ENCODE results near the gene UBE2V1.
"Not testable (repeated sequence)": the region's sequence is repeated elsewhere in the genome, so short reads cannot be mapped to it uniquely, and the experiment has no call there.

Gene UBE2V1

DNA sequence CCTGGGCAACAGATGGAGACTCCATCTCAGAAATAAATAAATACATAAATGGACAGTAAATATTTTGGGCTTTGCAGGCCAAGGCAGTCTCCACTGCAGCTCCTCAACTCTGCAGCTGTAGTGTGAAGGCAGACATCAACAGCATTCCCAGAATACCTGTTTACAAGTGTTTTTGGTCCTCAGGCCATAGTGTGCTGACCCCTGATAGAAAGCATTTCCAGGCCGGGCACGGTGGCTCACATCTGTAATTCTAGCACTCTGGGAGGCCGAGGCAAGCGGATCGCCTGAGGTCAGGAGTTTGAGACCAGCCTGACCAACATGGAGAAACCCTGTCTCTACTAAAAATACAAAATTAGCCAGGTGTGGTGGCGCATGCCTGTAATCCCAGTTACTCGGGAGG, 22.2 kb upstream of the UBE2V1 start:
- no CpG with 5 or more reads among the region's 7 CpGs for WGBS (ENCODE audit: extremely low coverage, insufficient coverage, insufficient read length)
- not testable (repeated sequence) for H2AK5ac ChIP-seq (ENCODE audit: low read length); H3K27me3 ChIP-seq (ENCODE audit: insufficient read depth, low read length); H3K9me3 ChIP-seq (ENCODE audit: insufficient read depth, low read depth, low read length); H3K4me2 ChIP-seq (ENCODE audit: low read length); H4K12ac ChIP-seq (ENCODE audit: low read depth, low read length); H3K9ac ChIP-seq (ENCODE audit: low read length); H3K4me3 ChIP-seq (ENCODE audit: low read depth, low read length); H3K4ac ChIP-seq (ENCODE audit: low read depth, low read length); H3K79me1 ChIP-seq (ENCODE audit: low read length); H2BK12ac ChIP-seq (ENCODE audit: low read length); H4K91ac ChIP-seq (ENCODE audit: low read depth, low read length); H3K14ac ChIP-seq (ENCODE audit: low read length); H3K18ac ChIP-seq (ENCODE audit: low read length); H3K79me2 ChIP-seq (ENCODE audit: control insufficient read depth, insufficient read depth, low read length, poor library complexity); H2BK5ac ChIP-seq (ENCODE audit: low read depth, low read length, poor library complexity); H2BK120ac ChIP-seq (ENCODE audit: insufficient read depth, low read length, poor library complexity); H3K23ac ChIP-seq (ENCODE audit: low read length); H2AFZ ChIP-seq (ENCODE audit: insufficient read depth, low read length, poor library complexity); H3K27ac ChIP-seq (ENCODE audit: low read depth, low read length); H4K8ac ChIP-seq (ENCODE audit: low read depth, low read length)
- peaks cover 70 to 76% of the 10 kb centered on the region in 2 experiments for H3K36me3 ChIP-seq (ENCODE audit: control insufficient read depth in 1 of 2, insufficient read depth in 2 of 2, low read length in 2 of 2)
- DNase-seq: peak; percentile 79 to 83
- H3K4me1 ChIP-seq (ENCODE audit: control insufficient read depth in 1 of 2, insufficient read depth in 2 of 2, low read length in 2 of 2): peaks cover 21 to 28% of the 10 kb centered on the region in 2 experiments

- H2BK12ac ChIP-seq (ENCODE audit: low read length): no peak overlapping the region
- no peaks in the 10 kb centered on the region for H3K9me3 ChIP-seq (ENCODE audit: insufficient read depth, low read depth, low read length)
- no peaks in the 10 kb centered on the region for H3K79me1 ChIP-seq (ENCODE audit: low read length)
- no peak overlapping the region for H4K91ac ChIP-seq (ENCODE audit: low read depth, low read length)
- peaks cover 3% of the 10 kb centered on the region for H3K79me2 ChIP-seq (ENCODE audit: control insufficient read depth, insufficient read depth, low read length, poor library complexity)
- H3K27me3 ChIP-seq (ENCODE audit: insufficient read depth, low read length): no peaks in the 10 kb centered on the region
- no CpG with 5 or more reads among the region's 9 CpGs for WGBS (ENCODE audit: extremely low coverage, insufficient coverage, insufficient read length)
- DNase-seq: no peak
- peaks cover 72 to 81% of the 10 kb centered on the region in 2 experiments for H3K36me3 ChIP-seq (ENCODE audit: control insufficient read depth in 1 of 2, insufficient read depth in 2 of 2, low read length in 2 of 2)
- H2BK5ac ChIP-seq (ENCODE audit: low read depth, low read length, poor library complexity): no peak overlapping the region
- no peak overlapping the region for H3K27ac ChIP-seq (ENCODE audit: low read depth, low read length)
- H3K4me2 ChIP-seq (ENCODE audit: low read length): no peak overlapping the region
- no peak overlapping the region for H2BK120ac ChIP-seq (ENCODE audit: insufficient read depth, low read length, poor library complexity)
- no peak overlapping the region for H4K12ac ChIP-seq (ENCODE audit: low read depth, low read length)
- H4K8ac ChIP-seq (ENCODE audit: low read depth, low read length): no peak overlapping the region
- no peak overlapping the region for H3K23ac ChIP-seq (ENCODE audit: low read length)
- H3K9ac ChIP-seq (ENCODE audit: low read length): no peak overlapping the region
- H2AFZ ChIP-seq (ENCODE audit: insufficient read depth, low read length, poor library complexity): no peak overlapping the region
- H3K4me1 ChIP-seq (ENCODE audit: control insufficient read depth in 1 of 2, insufficient read depth in 2 of 2, low read length in 2 of 2): peaks cover 10 to 16% of the 10 kb centered on the region in 2 experiments
- no peak overlapping the region for H3K14ac ChIP-seq (ENCODE audit: low read length)
- H3K4me3 ChIP-seq (ENCODE audit: low read depth, low read length): no peak overlapping the region
- no peak overlapping the region for H2AK5ac ChIP-seq (ENCODE audit: low read length)
- H3K18ac ChIP-seq (ENCODE audit: low read length): peak overlapping the region; percentile 16
- no peak overlapping the region for H3K4ac ChIP-seq (ENCODE audit: low read depth, low read length)
These were observed 20.7 kb upstream of the UBE2V1 start for GRCh38 chr20:50133474-50134217.

DNA sequence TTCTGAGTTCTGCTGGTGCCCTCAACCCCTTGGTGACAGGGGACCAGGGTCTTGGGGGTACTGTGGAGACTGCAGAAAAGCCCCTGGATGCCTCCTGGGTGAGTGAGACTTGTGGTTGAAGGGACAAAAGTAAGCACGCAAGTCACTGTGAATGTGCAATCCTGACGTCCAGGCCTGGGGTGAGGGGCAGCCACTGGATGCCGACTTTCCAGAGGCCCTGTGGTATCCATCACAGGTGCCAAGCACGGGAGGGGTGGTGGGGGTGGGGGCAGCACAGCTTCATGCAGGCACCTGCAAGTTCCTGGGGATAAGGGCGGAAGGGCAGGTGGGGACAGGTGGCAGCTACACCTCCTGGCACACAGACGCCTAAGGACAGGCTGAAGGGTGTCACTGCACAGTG, 20.1 kb upstream of the UBE2V1 start:
- Histone ChIP-seq H3K27me3 (ENCODE audit: insufficient read depth, low read length) (no peaks in the 10 kb centered on the region), H3K27ac (ENCODE audit: low read depth, low read length) (no peak overlapping the region)
- no CpG with 5 or more reads among the region's 6 CpGs for WGBS (ENCODE audit: extremely low coverage, insufficient coverage, insufficient read length)

DNA sequence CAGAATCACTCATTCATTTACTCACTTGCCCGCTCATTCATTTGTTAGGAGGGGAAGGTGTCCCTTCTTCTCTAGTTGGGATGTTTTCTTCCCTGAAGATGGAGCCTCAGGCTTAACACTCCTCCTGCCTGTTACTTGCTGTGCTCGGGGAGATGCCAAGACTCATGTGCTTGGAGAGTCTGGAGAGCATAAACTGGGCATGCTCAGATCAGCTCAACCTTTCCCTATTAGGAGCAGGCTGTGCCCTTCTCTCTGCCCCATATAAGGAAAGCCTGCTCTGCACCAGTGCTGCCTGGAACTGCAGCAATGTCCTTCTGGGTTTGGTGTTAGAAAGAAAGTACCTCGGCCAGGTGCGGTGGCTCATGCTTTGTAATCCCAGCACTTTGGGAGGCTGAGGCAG, 18.0 kb upstream of the UBE2V1 start:
- DNase-seq: no peak
- peaks cover 76 to 86% of the 10 kb centered on the region in 2 experiments for H3K36me3 ChIP-seq (ENCODE audit: control insufficient read depth in 1 of 2, insufficient read depth in 2 of 2, low read length in 2 of 2)
- no peak overlapping the region for H2BK12ac ChIP-seq (ENCODE audit: low read length)
- H3K4me2 ChIP-seq (ENCODE audit: low read length): no peak overlapping the region
- no peak overlapping the region for H3K23ac ChIP-seq (ENCODE audit: low read length)
- peaks cover 5 to 7% of the 10 kb centered on the region in 2 experiments for H3K4me1 ChIP-seq (ENCODE audit: control insufficient read depth in 1 of 2, insufficient read depth in 2 of 2, low read length in 2 of 2)
- H3K27me3 ChIP-seq (ENCODE audit: insufficient read depth, low read length): no peaks in the 10 kb centered on the region
- H4K8ac ChIP-seq (ENCODE audit: low read depth, low read length): no peak overlapping the region
- no peak overlapping the region for H2BK5ac ChIP-seq (ENCODE audit: low read depth, low read length, poor library complexity)
- no peak overlapping the region for H2AK5ac ChIP-seq (ENCODE audit: low read length)
- no CpG with 5 or more reads among the region's 4 CpGs for WGBS (ENCODE audit: extremely low coverage, insufficient coverage, insufficient read length)
- H3K9ac ChIP-seq (ENCODE audit: low read length): no peak overlapping the region
- H3K4me3 ChIP-seq (ENCODE audit: low read depth, low read length): no peak overlapping the region
- no peak overlapping the region for H2AFZ ChIP-seq (ENCODE audit: insufficient read depth, low read length, poor library complexity)
- H3K14ac ChIP-seq (ENCODE audit: low read length): no peak overlapping the region
- no peak overlapping the region for H4K12ac ChIP-seq (ENCODE audit: low read depth, low read length)
- no peaks in the 10 kb centered on the region for H3K9me3 ChIP-seq (ENCODE audit: insufficient read depth, low read depth, low read length)
- H3K18ac ChIP-seq (ENCODE audit: low read length): no peak overlapping the region
- no peak overlapping the region for H3K4ac ChIP-seq (ENCODE audit: low read depth, low read length)
- no peaks in the 10 kb centered on the region for H3K79me1 ChIP-seq (ENCODE audit: low read length)
- H4K91ac ChIP-seq (ENCODE audit: low read depth, low read length): no peak overlapping the region
- peaks cover 2% of the 10 kb centered on the region for H3K79me2 ChIP-seq (ENCODE audit: control insufficient read depth, insufficient read depth, low read length, poor library complexity)
- no peak overlapping the region for H3K27ac ChIP-seq (ENCODE audit: low read depth, low read length)
- no peak overlapping the region for H2BK120ac ChIP-seq (ENCODE audit: insufficient read depth, low read length, poor library complexity)

More for the DNA sequence above, 20.1 kb upstream of the UBE2V1 start:
- H3K9me3 ChIP-seq (ENCODE audit: insufficient read depth, low read depth, low read length): no peaks in the 10 kb centered on the region
- H2BK12ac ChIP-seq (ENCODE audit: low read length): no peak overlapping the region
- H3K4me1 ChIP-seq (ENCODE audit: control insufficient read depth in 1 of 2, insufficient read depth in 2 of 2, low read length in 2 of 2): peaks cover 7 to 10% of the 10 kb centered on the region in 2 experiments
- no peak overlapping the region for H3K23ac ChIP-seq (ENCODE audit: low read length)
- H3K36me3 ChIP-seq (ENCODE audit: control insufficient read depth in 1 of 2, insufficient read depth in 2 of 2, low read length in 2 of 2): peaks cover 72 to 83% of the 10 kb centered on the region in 2 experiments
- H2AFZ ChIP-seq (ENCODE audit: insufficient read depth, low read length, poor library complexity): no peak overlapping the region
- H2BK120ac ChIP-seq (ENCODE audit: insufficient read depth, low read length, poor library complexity): no peak overlapping the region
- no peak overlapping the region for H2BK5ac ChIP-seq (ENCODE audit: low read depth, low read length, poor library complexity)
- no peak overlapping the region for H3K4me3 ChIP-seq (ENCODE audit: low read depth, low read length)
- H4K91ac ChIP-seq (ENCODE audit: low read depth, low read length): no peak overlapping the region
- H3K4ac ChIP-seq (ENCODE audit: low read depth, low read length): peak overlapping the region; percentile 16
- H2AK5ac ChIP-seq (ENCODE audit: low read length): no peak overlapping the region
- no peak overlapping the region for H3K9ac ChIP-seq (ENCODE audit: low read length)
- H4K8ac ChIP-seq (ENCODE audit: low read depth, low read length): no peak overlapping the region
- no peaks in the 10 kb centered on the region for H3K79me1 ChIP-seq (ENCODE audit: low read length)
- DNase-seq: no peak
- H3K14ac ChIP-seq (ENCODE audit: low read length): no peak overlapping the region
- peak overlapping the region; percentile 16 for H3K18ac ChIP-seq (ENCODE audit: low read length)
- H4K12ac ChIP-seq (ENCODE audit: low read depth, low read length): no peak overlapping the region
- peaks cover 2% of the 10 kb centered on the region for H3K79me2 ChIP-seq (ENCODE audit: control insufficient read depth, insufficient read depth, low read length, poor library complexity)
- no peak overlapping the region for H3K4me2 ChIP-seq (ENCODE audit: low read length)
